Neural cell (in vitro differentiated cells): ENCODE data around the gene SARS2. TPM values are rescaled to one million over a fixed set of nuclear protein-coding genes. Genes with fewer than 3 reads are reported as not detected.
"Not testable (repeated sequence)": the region's sequence is repeated elsewhere in the genome, so short reads cannot be mapped to it uniquely, and the experiment has no call there.

Experiments
- H2AFZ ChIP-seq: fragments of 200-600, 300-800 bp; sonication (generic), shearing (Covaris generic); 2 replicates; pipeline ENCODE4 v1.6.0; 2014; ENCODE audit warnings: low read depth, mild to moderate bottlenecking, antibody characterized with exemption, low read length, moderate library complexity
- H3F3A ChIP-seq: fragments of 200-600 bp; shearing (Covaris generic); 2 replicates; pipeline ENCODE4 v1.6.1; 2016; ENCODE audit warnings: mild to moderate bottlenecking, moderate library complexity, mixed read lengths, antibody characterized with exemption, low read length; ENCODE audit not compliant: insufficient read depth, poor library complexity, severe bottlenecking
- H3K27ac ChIP-seq: fragments of 200-600, 300-800 bp; sonication (generic), shearing (Covaris generic); 2 replicates; pipeline ENCODE4 v1.5.1; 2014; ENCODE audit warnings: mild to moderate bottlenecking, low read length, moderate library complexity
- H3K27me3 ChIP-seq: fragments of 300-800, 200-600 bp; sonication (generic), shearing (Covaris generic); 2 replicates; pipeline ENCODE4 v1.6.0; 2014; ENCODE audit warnings: mild to moderate bottlenecking, low read depth, low read length, moderate library complexity; ENCODE audit not compliant: insufficient read depth
- H3K36me3 ChIP-seq: fragments of 300-800, 200-600 bp; sonication (generic), shearing (Covaris generic); 2 replicates; pipeline ENCODE4 v1.5.1; 2014; ENCODE audit warnings: mild to moderate bottlenecking, antibody characterized with exemption, low read length, moderate library complexity; ENCODE audit not compliant: insufficient read depth
- H3K4me2 ChIP-seq: fragments of 300-800, 200-600 bp; sonication (generic), shearing (Covaris generic); 2 replicates; pipeline ENCODE4 v1.6.0; 2014; ENCODE audit warnings: mild to moderate bottlenecking, low read length
- H3K4me3 ChIP-seq: fragments of 300-800, 200-600 bp; sonication (generic), shearing (Covaris generic); 2 replicates; pipeline ENCODE4 v1.5.1; 2014; ENCODE audit warnings: mild to moderate bottlenecking, low read length, moderate library complexity
- H3K79me2 ChIP-seq: fragments of 200-600 bp; shearing (Covaris generic); replicated peaks from 2 replicates; pipeline ENCODE4 v1.6.0; 2014; ENCODE audit warnings: mild to moderate bottlenecking, low read length, moderate library complexity; ENCODE audit not compliant: insufficient read depth
- H3K9ac ChIP-seq: fragments of 300-800, 200-600 bp; sonication (generic), shearing (Covaris generic); 2 replicates; pipeline ENCODE4 v1.6.1; 2016; ENCODE audit warnings: mild to moderate bottlenecking, low read length, mixed read lengths
- H3K9me2 ChIP-seq: fragments of 200-600 bp; shearing (Covaris generic); 2 replicates; pipeline ENCODE4 v1.6.1; 2016; ENCODE audit warnings: mild to moderate bottlenecking, low read length, mixed read lengths; ENCODE audit not compliant: insufficient read depth
- H3K9me3 ChIP-seq: fragments of 200-600, 300-800 bp; sonication (generic), shearing (Covaris generic); 2 replicates; pipeline ENCODE4 v1.6.1; 2016; ENCODE audit warnings: mild to moderate bottlenecking, mixed run types, low read length, moderate library complexity, mixed read lengths
- H4K20me1 ChIP-seq: fragments of 200-600 bp; shearing (Covaris generic); 2 replicates; pipeline ENCODE4 v1.6.1; 2016; ENCODE audit warnings: mild to moderate bottlenecking, mixed run types; ENCODE audit not compliant: insufficient read depth
- EP300 ChIP-seq: fragments of 450-650 bp; conservative IDR thresholded peaks from 2 replicates; pipeline ENCODE4 v1.6.1; 2014; ENCODE audit warnings: antibody characterized with exemption, mild to moderate bottlenecking, moderate library complexity; ENCODE audit not compliant: poor library complexity, severe bottlenecking
- EZH2 ChIP-seq: fragments of 200-600, 300-800 bp; shearing (Covaris generic), sonication (generic); IDR thresholded peaks from 2 replicates; pipeline ENCODE4 v1.6.1; 2014; ENCODE audit warnings: antibody characterized with exemption, low read length, borderline replicate concordance, mild to moderate bottlenecking; ENCODE audit not compliant: insufficient read depth, poor library complexity, severe bottlenecking
- MXI1 ChIP-seq: fragments of 450-650 bp; conservative IDR thresholded peaks from 2 replicates; pipeline ENCODE4 v1.6.1; 2014; ENCODE audit warnings: antibody characterized with exemption, mild to moderate bottlenecking; ENCODE audit not compliant: poor library complexity, severe bottlenecking
- POLR2AphosphoS5 ChIP-seq: IDR thresholded peaks from 2 replicates; pipeline ENCODE4 v1.6.1; 2012
- RAD21 ChIP-seq: fragments of 450-650 bp; conservative IDR thresholded peaks from 2 replicates; pipeline ENCODE4 v1.6.1; 2014; ENCODE audit warnings: antibody characterized with exemption, mild to moderate bottlenecking, moderate library complexity
- REST ChIP-seq: IDR thresholded peaks from 2 replicates; pipeline ENCODE4 v1.6.1; 2012; ENCODE audit warnings: borderline replicate concordance
- SMC3 ChIP-seq: fragments of 450-650 bp; conservative IDR thresholded peaks from 2 replicates; pipeline ENCODE4 v1.6.1; 2014; ENCODE audit warnings: antibody characterized with exemption, mild to moderate bottlenecking, moderate library complexity; ENCODE audit not compliant: poor library complexity
- TAF1 ChIP-seq: IDR thresholded peaks from 2 replicates; pipeline ENCODE4 v1.6.1; 2012; ENCODE audit warnings: low read depth
- polyA plus RNA-seq: library from polyadenylated mRNA; depleted of rRNA; stranded (reverse); fragments of >200 nt; gene quantifications from 2 replicates; pipeline ENCODE4 v1.2.3, GENCODE V29; 2014
- TF ChIP-seq, protein P1 (sequence below): fragments of 450-650 bp; IDR thresholded peaks from 2 replicates; pipeline ENCODE4 v1.5.1; 2014; ENCODE audit warnings: antibody characterized with exemption, mild to moderate bottlenecking, moderate library complexity; ENCODE audit not compliant: poor library complexity, severe bottlenecking

Gene SARS2
- polyA plus RNA-seq, 1 donor from 2014 or later, result 14.6 TPM

GRCh38 chr19:38888876-38889275 is 41.7 kb downstream of the SARS2 start:
- Histone ChIP-seq H3K9me3 (no peaks in the 10 kb centered on the region), H3K4me3 (no peak overlapping the region), H4K20me1 (no peaks in the 10 kb centered on the region), H3K9ac (no peak overlapping the region), H3K4me2 (no peak overlapping the region), H3K36me3 (no peaks in the 10 kb centered on the region), H3K79me2 (no peaks in the 10 kb centered on the region), H3K27me3 (no peaks in the 10 kb centered on the region), H2AFZ (no peak overlapping the region), H3F3A (no peaks in the 10 kb centered on the region), H3K9me2 (no peaks in the 10 kb centered on the region), H3K27ac (no peak overlapping the region)
- TF ChIP-seq RAD21, result no peak
- TF ChIP-seq EZH2, result no peak
- no peak for TF ChIP-seq POLR2AphosphoS5

GRCh38 chr19:38884691-38885090 is 45.9 kb downstream of the SARS2 start:
- H3F3A ChIP-seq, H3K27me3 ChIP-seq, H3K27ac ChIP-seq, H2AFZ ChIP-seq, H3K4me3 ChIP-seq, H3K9ac ChIP-seq, H3K79me2 ChIP-seq, H4K20me1 ChIP-seq, H3K9me3 ChIP-seq, H3K9me2 ChIP-seq, H3K36me3 ChIP-seq, H3K4me2 ChIP-seq: not testable (repeated sequence)

DNA sequence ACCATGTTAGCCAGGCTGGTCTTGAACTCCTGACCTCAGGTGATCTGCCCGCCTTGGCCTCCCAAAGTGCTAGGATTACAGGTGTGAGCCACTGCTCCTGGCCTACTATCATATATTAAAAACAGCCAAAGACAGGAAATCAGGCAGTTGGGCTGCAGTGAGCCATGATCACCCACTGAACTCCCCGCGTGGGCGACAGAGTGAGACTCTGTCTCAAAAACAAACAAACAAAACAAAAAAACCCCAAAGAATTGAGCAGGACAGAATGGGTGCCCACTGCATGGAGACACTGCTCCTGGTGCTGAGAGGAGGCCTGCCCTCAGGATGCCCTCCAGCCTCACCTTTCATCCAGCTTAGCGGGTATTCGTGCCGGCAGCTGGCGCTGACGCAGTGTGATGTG is 47.3 kb downstream of the SARS2 start:
- no peaks in the 10 kb centered on the region for H3K9me3 ChIP-seq
- no peak overlapping the region for H3K4me3 ChIP-seq
- TF ChIP-seq POLR2AphosphoS5 (no peak), EP300 (no peak), RAD21 (no peak), EZH2 (no peak), SMC3 (no peak), TAF1 (no peak), MXI1 (no peak), REST (no peak)
- TF ChIP-seq, protein P1, sequence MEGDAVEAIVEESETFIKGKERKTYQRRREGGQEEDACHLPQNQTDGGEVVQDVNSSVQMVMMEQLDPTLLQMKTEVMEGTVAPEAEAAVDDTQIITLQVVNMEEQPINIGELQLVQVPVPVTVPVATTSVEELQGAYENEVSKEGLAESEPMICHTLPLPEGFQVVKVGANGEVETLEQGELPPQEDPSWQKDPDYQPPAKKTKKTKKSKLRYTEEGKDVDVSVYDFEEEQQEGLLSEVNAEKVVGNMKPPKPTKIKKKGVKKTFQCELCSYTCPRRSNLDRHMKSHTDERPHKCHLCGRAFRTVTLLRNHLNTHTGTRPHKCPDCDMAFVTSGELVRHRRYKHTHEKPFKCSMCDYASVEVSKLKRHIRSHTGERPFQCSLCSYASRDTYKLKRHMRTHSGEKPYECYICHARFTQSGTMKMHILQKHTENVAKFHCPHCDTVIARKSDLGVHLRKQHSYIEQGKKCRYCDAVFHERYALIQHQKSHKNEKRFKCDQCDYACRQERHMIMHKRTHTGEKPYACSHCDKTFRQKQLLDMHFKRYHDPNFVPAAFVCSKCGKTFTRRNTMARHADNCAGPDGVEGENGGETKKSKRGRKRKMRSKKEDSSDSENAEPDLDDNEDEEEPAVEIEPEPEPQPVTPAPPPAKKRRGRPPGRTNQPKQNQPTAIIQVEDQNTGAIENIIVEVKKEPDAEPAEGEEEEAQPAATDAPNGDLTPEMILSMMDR, result no peak
- no peak overlapping the region for H2AFZ ChIP-seq
- no peaks in the 10 kb centered on the region for H3F3A ChIP-seq
- no peak overlapping the region for H3K27ac ChIP-seq
- no peaks in the 10 kb centered on the region for H3K36me3 ChIP-seq
- no peak overlapping the region for H3K4me2 ChIP-seq
- H3K79me2 ChIP-seq, result no peaks in the 10 kb centered on the region
- no peak overlapping the region for H3K9ac ChIP-seq
- H3K27me3 ChIP-seq, result no peaks in the 10 kb centered on the region
- no peaks in the 10 kb centered on the region for H4K20me1 ChIP-seq
- H3K9me2 ChIP-seq, result no peaks in the 10 kb centered on the region
